Activated naive CD8-positive, alpha-beta T cell treated with anti-CD3 and anti-CD28 coated beads for 36 hours (primary cell): ENCODE data around the gene MS4A12. TPM values are rescaled to one million over a fixed set of nuclear protein-coding genes. Genes with fewer than 3 reads are reported as not detected.
"Not testable (repeated sequence)": the region's sequence is repeated elsewhere in the genome, so short reads cannot be mapped to it uniquely, and the experiment has no call there.

Experiments used
- DNase-seq: peaks from one replicate; pipeline ENCODE4 v3.0.0; 2021
- H3K27ac Mint-ChIP-seq: one replicate; pipeline ENCODE4 v1.8.0; 2022; ENCODE audit warnings: mild to moderate bottlenecking, moderate library complexity, mixed read lengths
- H3K27me3 Mint-ChIP-seq: one replicate; pipeline ENCODE4 v1.8.0; 2022; ENCODE audit warnings: mild to moderate bottlenecking, mixed read lengths
- H3K36me3 Mint-ChIP-seq: one replicate; pipeline ENCODE4 v1.8.0; 2021; ENCODE audit warnings: mild to moderate bottlenecking, mixed read lengths
- H3K4me1 Mint-ChIP-seq: one replicate; pipeline ENCODE4 v1.8.0; 2021; ENCODE audit warnings: mixed read lengths
- H3K4me3 Mint-ChIP-seq: one replicate; pipeline ENCODE4 v1.8.0; 2022; ENCODE audit warnings: mild to moderate bottlenecking, moderate library complexity, mixed read lengths
- H3K9me3 Mint-ChIP-seq: one replicate; pipeline ENCODE4 v1.8.0; 2022; ENCODE audit warnings: mixed read lengths
- total RNA-seq, 2 experiments: library from RNA; stranded (reverse); gene quantifications; one replicate each; pipeline ENCODE4 v1.2.3, GENCODE V29; 2021

The MS4A12 gene
- total RNA-seq, 2 experiments from 2014 or later, result not detected

GRCh38 chr11:60538627-60539026, 46.0 kb downstream of the MS4A12 start:
- not testable (repeated sequence) for H3K4me3 Mint-ChIP-seq
- H3K27me3 Mint-ChIP-seq, result peaks cover 10% of the 10 kb centered on the region

DNA sequence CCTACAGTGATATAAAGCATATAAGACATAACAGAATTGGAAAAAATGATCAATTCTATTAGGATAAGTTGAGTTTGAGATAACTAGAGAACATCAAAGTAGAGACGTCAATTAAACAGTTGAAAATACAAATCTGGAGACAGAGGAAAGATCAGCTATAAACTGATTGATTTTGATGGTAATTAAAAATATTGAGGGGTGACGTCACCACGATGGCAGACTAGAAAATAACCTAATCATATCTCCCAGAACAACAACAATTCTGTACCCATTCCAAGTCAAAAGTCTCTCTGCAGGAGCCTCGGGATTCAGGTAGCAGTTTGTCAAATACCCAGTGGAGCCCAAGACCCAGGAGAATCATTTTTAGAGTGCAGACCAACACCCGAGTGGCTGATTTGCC, 51.5 kb downstream of the MS4A12 start:
- Mint-ChIP-seq H3K4me3 (no peak overlapping the region), H3K9me3 (peaks cover 7% of the 10 kb centered on the region), H3K4me1 (no peaks in the 10 kb centered on the region), H3K27me3 (peaks cover 24% of the 10 kb centered on the region), H3K27ac (no peak overlapping the region), H3K36me3 (no peaks in the 10 kb centered on the region)
- DNase-seq, result no peak

More at GRCh38 chr11:60538627-60539026, 46.0 kb downstream of the MS4A12 start:
- not testable (repeated sequence) for H3K4me1 Mint-ChIP-seq, H3K9me3 Mint-ChIP-seq, DNase-seq, H3K27ac Mint-ChIP-seq, H3K36me3 Mint-ChIP-seq

Other genes with a start within 250 kb of the MS4A12 start
- not detected for gene MS4A4E, start 249.6 kb upstream of the MS4A12 start, total RNA-seq
- gene MS4A4A, start 212.1 kb upstream of the MS4A12 start, total RNA-seq, result not detected
- gene MS4A6E, start 165.5 kb upstream of the MS4A12 start, total RNA-seq, result not detected
- gene MS4A7, start 114.2 kb upstream of the MS4A12 start, total RNA-seq, result under 1 TPM in 1 of 2 experiments, not detected in 1; 0.41 TPM
- gene MS4A14, start 96.3 kb upstream of the MS4A12 start, total RNA-seq, result not detected
- not detected for gene MS4A5, start 63.2 kb upstream of the MS4A12 start, total RNA-seq
- gene MS4A1, start 36.9 kb upstream of the MS4A12 start, total RNA-seq, result 1 to 10 TPM; 7.1 to 7.3 TPM
- not detected for gene MS4A13, start 22.6 kb downstream of the MS4A12 start, total RNA-seq
- not detected for gene MS4A8, start 206.8 kb downstream of the MS4A12 start, total RNA-seq
- not detected for gene MS4A18, start 231.9 kb downstream of the MS4A12 start, total RNA-seq